ENCODE measurements around the gene CDKN2A. TPM values are rescaled to one million over a fixed set of nuclear protein-coding genes. Genes with fewer than 3 reads are reported as not detected.

Gene CDKN2A
- total RNA-seq, 1 experiment from 2014 or later: not detected

- H3K9me3 Mint-ChIP-seq (ENCODE audit: unreplicated experiment): no peaks in the 10 kb centered on the region
- POLR2A ChIA-PET: no interaction called here
- no peak overlapping the region for H3K4me3 Mint-ChIP-seq (ENCODE audit: unreplicated experiment)
- TF ChIP-seq CTCF (IDR thresholded peaks at IDR 0.05; ENCODE audit: unreplicated experiment): no peak
- CTCF ChIA-PET: no interaction called here
- no peak overlapping the region for H3K27ac Mint-ChIP-seq (ENCODE audit: low read depth, unreplicated experiment)
- H3K27me3 Mint-ChIP-seq (ENCODE audit: insufficient read depth, unreplicated experiment): no peaks in the 10 kb centered on the region
- BruUV-seq (replicated peaks): no TSS peak
- no peaks in the 10 kb centered on the region for H3K4me1 Mint-ChIP-seq (ENCODE audit: insufficient read depth, unreplicated experiment)
- DNase-seq (ENCODE audit: unreplicated experiment): no peak
- intact Hi-C loops (cut with micrococcal nuclease): no loop called here
- H3K36me3 Mint-ChIP-seq (ENCODE audit: insufficient read depth, unreplicated experiment): no peaks in the 10 kb centered on the region
Measured at GRCh38 chr9:21974722-21975409, 19.3 kb downstream of the CDKN2A start.

GRCh38 chr9:21974343-21974721 is 19.9 kb downstream of the CDKN2A start:
- H3K27ac Mint-ChIP-seq (ENCODE audit: low read depth, unreplicated experiment): no peak overlapping the region
- intact Hi-C loops (cut with micrococcal nuclease): no loop called here
- DNase-seq (ENCODE audit: unreplicated experiment): no peak
- CTCF ChIA-PET: no interaction called here
- no peaks in the 10 kb centered on the region for H3K4me1 Mint-ChIP-seq (ENCODE audit: insufficient read depth, unreplicated experiment)
- POLR2A ChIA-PET: no interaction called here
- no peak for TF ChIP-seq CTCF (IDR thresholded peaks at IDR 0.05; ENCODE audit: unreplicated experiment)
- H3K27me3 Mint-ChIP-seq (ENCODE audit: insufficient read depth, unreplicated experiment): no peaks in the 10 kb centered on the region
- H3K36me3 Mint-ChIP-seq (ENCODE audit: insufficient read depth, unreplicated experiment): no peaks in the 10 kb centered on the region
- no peaks in the 10 kb centered on the region for H3K9me3 Mint-ChIP-seq (ENCODE audit: unreplicated experiment)
- BruUV-seq (replicated peaks): no TSS peak
- H3K4me3 Mint-ChIP-seq (ENCODE audit: unreplicated experiment): no peak overlapping the region

- no peak for DNase-seq (ENCODE audit: unreplicated experiment)
- Mint-ChIP-seq H3K9me3 (ENCODE audit: unreplicated experiment) (no peaks in the 10 kb centered on the region), H3K27me3 (ENCODE audit: insufficient read depth, unreplicated experiment) (no peaks in the 10 kb centered on the region), H3K4me1 (ENCODE audit: insufficient read depth, unreplicated experiment) (no peaks in the 10 kb centered on the region), H3K27ac (ENCODE audit: low read depth, unreplicated experiment) (no peak overlapping the region), H3K4me3 (ENCODE audit: unreplicated experiment) (no peak overlapping the region), H3K36me3 (ENCODE audit: insufficient read depth, unreplicated experiment) (no peaks in the 10 kb centered on the region)
- intact Hi-C loops (cut with micrococcal nuclease): no loop called here
- TF ChIP-seq CTCF (IDR thresholded peaks at IDR 0.05; ENCODE audit: unreplicated experiment): no peak
- no TSS peak for BruUV-seq (replicated peaks)
- ChIA-PET POLR2A (no interaction called here), CTCF (no interaction called here)
Measured at GRCh38 chr9:21972361-21972760, 21.8 kb downstream of the CDKN2A start.

- ChIA-PET POLR2A (no interaction called here), CTCF (no interaction called here)
- no peak for TF ChIP-seq CTCF (IDR thresholded peaks at IDR 0.05; ENCODE audit: unreplicated experiment)
- intact Hi-C loops (cut with micrococcal nuclease): no loop called here
- DNase-seq (ENCODE audit: unreplicated experiment): no peak
- no peak overlapping the region for H3K27ac Mint-ChIP-seq (ENCODE audit: low read depth, unreplicated experiment)
- BruUV-seq (replicated peaks): no TSS peak
- H3K4me3 Mint-ChIP-seq (ENCODE audit: unreplicated experiment): no peak overlapping the region
- H3K27me3 Mint-ChIP-seq (ENCODE audit: insufficient read depth, unreplicated experiment): no peaks in the 10 kb centered on the region
- no peaks in the 10 kb centered on the region for H3K4me1 Mint-ChIP-seq (ENCODE audit: insufficient read depth, unreplicated experiment)
- H3K9me3 Mint-ChIP-seq (ENCODE audit: unreplicated experiment): no peaks in the 10 kb centered on the region
- H3K36me3 Mint-ChIP-seq (ENCODE audit: insufficient read depth, unreplicated experiment): no peaks in the 10 kb centered on the region
Measured at GRCh38 chr9:21970800-21971640, 23.2 kb downstream of the CDKN2A start.

All from MCF 10A (cell line).